ENCODE results near the gene LRRC37A3.
"Not testable (repeated sequence)": the region's sequence is repeated elsewhere in the genome, so short reads cannot be mapped to it uniquely, and the experiment has no call there.

The LRRC37A3 gene

GRCh38 chr17:64919289-64920025, at the start of gene LRRC37A3:
TSS of gene LRRC37A3 (minus strand) at chr17:64919478. CDS start at chr17:64897257, 22,221 bp downstream.
- peak; percentile 99 for DNase-seq

GRCh38 chr17:64965873-64966287, 46.6 kb upstream of the LRRC37A3 start:
- peak; percentile 32 for DNase-seq

- DNase-seq, result peak; percentile 78
Measured at GRCh38 chr17:64965256-64965872, 46.1 kb upstream of the LRRC37A3 start.

DNA sequence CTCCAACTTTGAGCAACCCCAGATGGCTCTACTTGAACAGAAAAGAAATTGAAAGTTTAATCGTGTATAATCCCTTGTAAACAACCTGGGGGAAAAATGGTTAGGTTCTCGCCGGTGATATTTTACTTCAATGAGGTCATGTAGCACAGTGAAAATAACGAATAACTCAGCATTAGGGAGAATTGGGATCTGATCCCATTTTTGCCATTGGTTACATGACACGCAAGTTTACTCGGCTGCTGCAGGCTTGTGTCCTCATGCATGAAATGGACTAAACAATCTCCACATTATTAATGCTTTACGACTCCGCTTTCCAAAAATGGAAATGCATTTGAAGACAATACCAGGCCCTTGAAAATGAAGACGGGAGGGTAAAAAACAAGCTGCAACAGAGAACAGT, 45.5 kb upstream of the LRRC37A3 start:
- no peak for DNase-seq

GRCh38 chr17:64963814-64964213, 44.5 kb upstream of the LRRC37A3 start:
- not testable (repeated sequence) for DNase-seq

DNA sequence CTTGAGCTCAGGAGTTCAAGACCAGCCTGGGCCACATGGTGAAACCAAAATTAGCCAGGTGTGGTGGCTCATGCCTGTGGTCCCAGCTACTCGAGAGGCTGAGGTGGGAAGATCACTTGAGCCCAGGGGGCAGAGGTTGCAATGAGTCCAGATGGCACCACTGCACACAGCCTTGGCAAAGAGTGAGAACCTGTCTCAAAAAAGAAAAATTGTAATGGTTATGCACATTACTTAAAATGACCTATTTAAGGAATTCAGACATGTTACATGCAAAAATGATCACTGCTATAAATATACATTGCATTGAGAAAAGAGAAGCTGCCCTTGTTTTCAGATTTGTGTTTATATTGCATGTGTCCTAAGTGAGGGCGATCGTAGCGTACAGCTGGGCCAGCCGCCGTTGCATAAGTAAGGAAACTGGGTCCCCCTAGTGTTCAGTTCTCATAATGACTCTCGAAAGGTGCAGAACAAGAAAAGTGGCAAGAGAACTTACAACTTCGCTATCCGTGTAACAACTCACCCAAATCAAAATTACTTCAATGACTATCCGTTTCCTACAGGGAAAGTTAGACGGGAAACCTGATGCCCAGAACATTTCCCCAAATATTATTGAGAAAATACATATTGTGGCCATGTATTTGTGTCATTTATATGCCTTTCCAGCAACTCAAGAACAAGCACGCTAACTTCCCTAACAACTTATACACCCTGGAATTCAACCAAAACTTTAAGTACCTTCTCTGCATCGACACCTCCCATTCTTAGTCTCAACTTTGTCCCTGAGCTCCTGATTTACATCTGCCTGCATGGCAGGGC, 42.5 kb upstream of the LRRC37A3 start:
- DNase-seq, result peak; percentile 75

GRCh38 chr17:64951877-64952276, 32.6 kb upstream of the LRRC37A3 start:
- no peak for DNase-seq

DNA sequence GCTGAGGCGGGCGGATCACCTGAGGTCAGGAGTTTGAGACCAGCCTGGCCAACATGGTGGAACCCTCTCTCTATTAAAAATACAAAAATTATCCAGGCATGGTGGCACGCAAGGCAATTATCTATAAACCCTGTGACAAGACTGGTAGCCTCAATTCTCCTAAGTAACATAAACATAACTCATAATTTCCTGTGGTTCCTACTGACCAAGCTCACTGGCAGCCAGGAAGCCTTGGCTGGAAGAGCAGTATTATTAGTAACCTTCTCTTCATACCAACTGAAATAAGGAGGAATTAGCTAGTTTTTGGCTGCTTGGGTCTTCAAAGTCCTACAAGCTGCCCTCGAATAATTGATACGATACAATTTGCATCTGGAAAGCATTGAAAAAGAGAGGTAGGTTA, 31.6 kb upstream of the LRRC37A3 start:
- no peak for DNase-seq

- no peak for DNase-seq
Measured at GRCh38 chr17:64947152-64947551, 27.9 kb upstream of the LRRC37A3 start.

- no peak for DNase-seq
Measured at GRCh38 chr17:64941761-64942160, 22.5 kb upstream of the LRRC37A3 start.

GRCh38 chr17:64941045-64941444, 21.8 kb upstream of the LRRC37A3 start:
- DNase-seq, result no peak

GRCh38 chr17:64940055-64940454, 20.8 kb upstream of the LRRC37A3 start:
- no peak for DNase-seq

DNA sequence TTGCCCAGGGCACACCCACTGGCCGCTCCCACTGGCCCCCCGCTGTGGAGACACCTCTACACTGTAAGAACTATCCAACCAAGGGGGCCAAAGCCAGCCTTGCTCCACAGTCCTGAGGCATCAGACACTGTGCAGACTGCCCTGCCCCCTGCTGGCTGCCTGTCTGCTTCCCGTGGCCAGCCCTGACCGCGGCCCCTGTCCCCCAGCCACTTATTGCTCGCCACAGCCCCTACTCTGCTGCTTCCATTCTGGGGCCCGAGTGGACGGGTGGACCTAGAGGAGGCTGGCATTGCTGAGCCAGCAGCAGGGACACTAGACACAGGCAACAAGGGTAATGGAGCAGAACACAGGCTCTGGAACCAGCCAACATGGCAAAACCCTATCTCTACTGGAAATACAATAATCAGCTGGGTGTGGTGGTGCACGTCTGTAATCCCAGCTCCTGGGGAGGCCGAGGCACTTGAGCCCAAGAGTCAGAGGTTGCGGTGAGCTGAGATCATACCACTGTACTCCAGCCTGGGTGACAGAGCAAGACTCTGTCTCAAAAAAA, 19.7 kb upstream of the LRRC37A3 start:
- DNase-seq, result peak; percentile 22

DNA sequence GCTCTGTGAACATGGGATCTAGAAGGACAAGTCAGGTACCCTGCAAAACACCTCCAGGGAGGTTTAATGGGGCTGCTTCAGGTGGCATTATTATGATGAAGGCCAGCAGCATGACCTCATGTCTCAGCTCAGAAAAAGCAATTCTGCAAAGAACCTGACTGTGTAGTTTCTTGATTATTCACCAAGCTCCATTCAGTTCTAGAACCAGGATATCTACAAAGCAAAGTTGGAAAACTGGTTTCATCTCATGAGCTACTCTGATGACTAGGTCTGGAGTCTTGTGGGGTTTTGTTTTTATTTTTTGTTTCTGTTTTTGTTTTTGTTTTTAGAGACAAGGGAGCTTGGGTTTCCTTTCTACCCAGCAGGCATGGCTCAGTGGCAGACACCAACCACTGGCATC, 19.0 kb upstream of the LRRC37A3 start:
- DNase-seq, result no peak

DNA sequence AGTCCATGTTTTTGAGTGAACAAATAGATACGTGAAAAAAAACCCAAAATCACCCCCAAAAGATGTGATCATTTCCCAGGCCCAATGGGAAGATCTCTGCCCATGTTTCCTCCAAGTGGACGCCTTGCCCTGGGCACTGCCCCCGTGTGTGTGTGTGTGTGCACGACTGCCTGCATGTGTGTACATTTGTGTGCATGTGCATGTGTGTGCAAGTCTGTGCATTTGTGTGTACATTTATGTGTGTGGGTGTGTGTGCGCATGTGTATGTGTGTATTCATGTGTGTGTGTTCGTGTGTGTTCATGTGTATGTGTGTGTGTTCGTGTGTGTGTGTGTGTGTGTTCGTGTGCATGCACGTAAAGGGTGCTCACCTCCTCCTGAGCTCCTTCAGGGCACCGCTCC, 16.8 kb upstream of the LRRC37A3 start:
- no peak for DNase-seq

DNA sequence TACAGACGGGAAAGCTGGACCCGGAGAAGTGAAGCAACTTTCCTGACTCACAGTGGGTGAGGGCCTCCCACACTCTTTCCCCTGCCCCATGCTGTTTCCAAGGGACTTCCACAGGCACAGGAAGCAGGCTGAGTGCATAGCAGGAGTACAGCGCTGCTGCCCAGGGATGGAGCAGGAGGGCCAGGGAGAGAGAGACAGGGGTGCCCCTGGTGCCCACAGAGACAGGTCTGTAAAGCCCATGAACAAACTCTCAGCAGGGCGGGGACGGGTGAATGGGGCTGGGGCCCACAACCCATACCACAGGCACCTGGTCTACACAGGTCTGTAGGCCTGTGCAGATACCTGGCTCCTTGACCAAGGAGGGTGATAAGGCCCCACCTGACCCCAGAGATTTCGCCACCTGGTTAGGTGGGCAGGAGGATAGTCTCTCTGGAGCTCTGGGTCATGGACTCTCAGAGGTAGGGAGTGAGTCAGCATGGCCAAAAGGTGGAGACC, 15.1 kb upstream of the LRRC37A3 start:
- DNase-seq, result not testable (repeated sequence)

DNA sequence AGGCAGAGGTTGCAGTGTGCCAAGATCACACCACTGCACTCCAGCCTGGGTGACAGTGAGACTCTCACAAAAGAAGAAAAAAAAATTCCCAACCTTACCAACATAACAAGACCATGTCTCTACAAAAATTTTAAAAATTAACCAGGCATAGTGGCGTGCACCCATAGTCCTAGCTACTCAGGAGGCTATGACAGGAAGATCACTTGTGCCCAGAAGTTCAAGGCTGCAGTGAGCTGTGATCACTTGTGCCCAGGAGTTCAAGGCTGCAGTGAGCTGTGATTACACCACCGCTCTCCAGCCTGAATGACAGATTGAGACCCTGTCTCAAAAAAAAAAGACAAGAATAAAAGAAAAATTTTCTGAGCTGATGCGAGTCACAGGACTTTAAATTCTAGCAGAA, 13.6 kb upstream of the LRRC37A3 start:
- not testable (repeated sequence) for DNase-seq

GRCh38 chr17:64930374-64930773, 11.1 kb upstream of the LRRC37A3 start:
- DNase-seq, result not testable (repeated sequence)

- DNase-seq, result not testable (repeated sequence)
Measured at GRCh38 chr17:64929419-64930209, 10.3 kb upstream of the LRRC37A3 start.

GRCh38 chr17:64928701-64929100, 9.4 kb upstream of the LRRC37A3 start:
- not testable (repeated sequence) for DNase-seq

DNA sequence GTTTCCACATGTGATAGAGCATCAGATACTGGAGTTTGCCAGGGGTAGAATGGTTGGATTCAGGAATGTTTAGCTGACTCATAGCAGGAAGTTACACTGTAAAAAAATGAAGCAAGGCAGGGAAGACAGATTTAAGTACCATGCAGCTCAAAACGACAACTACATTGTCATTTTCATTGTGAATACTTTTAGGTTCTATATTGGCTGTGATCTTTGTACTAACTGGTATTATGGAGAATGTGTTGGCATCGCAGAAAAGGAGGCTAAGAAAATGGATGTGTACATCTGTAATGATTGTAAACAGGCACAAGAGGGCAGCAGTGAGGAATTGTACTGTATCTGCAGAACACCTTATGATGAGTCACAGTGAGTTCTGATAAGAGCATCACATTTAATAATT, 8.2 kb upstream of the LRRC37A3 start:
- DNase-seq, result peak; percentile 83

DNA sequence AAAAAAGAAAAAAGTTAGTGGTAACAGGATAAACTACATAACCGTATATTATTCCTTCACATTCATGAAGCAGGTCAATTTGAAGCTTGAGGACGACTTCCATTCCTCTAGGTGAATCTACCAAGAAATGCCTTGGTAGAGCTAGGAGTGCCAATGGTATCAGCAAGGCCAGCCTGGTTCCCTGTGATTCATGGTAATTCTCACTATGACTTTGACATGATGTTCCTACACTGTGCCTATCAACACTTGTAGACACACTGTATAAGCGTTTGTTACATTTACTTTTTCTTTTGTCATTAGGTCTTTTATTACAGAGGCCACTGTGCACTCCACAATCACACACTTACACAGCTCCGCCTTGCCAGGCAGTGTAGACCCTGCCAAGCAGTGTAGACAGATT, 7.2 kb upstream of the LRRC37A3 start:
- not testable (repeated sequence) for DNase-seq
